Type B pancreatic cell (in vitro differentiated cells): Measurements from ENCODE around the gene NSUN7. TPM values are rescaled to one million over a fixed set of nuclear protein-coding genes. Genes with fewer than 3 reads are reported as not detected.
A peak's percentile ranks its signal among the peaks of the same experiment; 100 is the strongest.

Experiments used
- DNase-seq: peaks from one replicate; pipeline ENCODE4 v3.0.0; 2021; ENCODE audit warnings: mixed read lengths; ENCODE audit not compliant: unreplicated experiment; ENCODE audit errors: extremely low spot score
- H3K27ac Mint-ChIP-seq: 2 replicates; pipeline ENCODE4 v1.8.0; 2021; ENCODE audit warnings: mild to moderate bottlenecking, mixed read lengths
- H3K27me3 Mint-ChIP-seq: 2 replicates; pipeline ENCODE4 v1.8.0; 2021; ENCODE audit warnings: mixed read lengths
- H3K36me3 Mint-ChIP-seq: 2 replicates; pipeline ENCODE4 v1.8.0; 2021; ENCODE audit warnings: mixed read lengths
- H3K4me1 Mint-ChIP-seq: one replicate; pipeline ENCODE4 v1.8.0; 2021; ENCODE audit warnings: mixed read lengths; ENCODE audit not compliant: unreplicated experiment
- H3K4me3 Mint-ChIP-seq: 2 replicates; pipeline ENCODE4 v1.8.0; 2021; ENCODE audit warnings: mild to moderate bottlenecking, mixed read lengths
- H3K9me3 Mint-ChIP-seq: 2 replicates; pipeline ENCODE4 v1.8.0; 2021; ENCODE audit warnings: mixed read lengths
- CTCF ChIP-seq: fragments of 200-600 bp; sonication (generic); conservative IDR thresholded peaks from 2 replicates; pipeline ENCODE4 v1.5.0; 2021; ENCODE audit warnings: antibody characterized with exemption, mild to moderate bottlenecking
- total RNA-seq: library from RNA; stranded (reverse); gene quantifications from 2 replicates; pipeline ENCODE4 v1.2.1, GENCODE V29; 2021; ENCODE audit warnings: low replicate concordance

NSUN7 gene
- total RNA-seq, 1 donor from 2014 or later, result 8.3 TPM

DNA sequence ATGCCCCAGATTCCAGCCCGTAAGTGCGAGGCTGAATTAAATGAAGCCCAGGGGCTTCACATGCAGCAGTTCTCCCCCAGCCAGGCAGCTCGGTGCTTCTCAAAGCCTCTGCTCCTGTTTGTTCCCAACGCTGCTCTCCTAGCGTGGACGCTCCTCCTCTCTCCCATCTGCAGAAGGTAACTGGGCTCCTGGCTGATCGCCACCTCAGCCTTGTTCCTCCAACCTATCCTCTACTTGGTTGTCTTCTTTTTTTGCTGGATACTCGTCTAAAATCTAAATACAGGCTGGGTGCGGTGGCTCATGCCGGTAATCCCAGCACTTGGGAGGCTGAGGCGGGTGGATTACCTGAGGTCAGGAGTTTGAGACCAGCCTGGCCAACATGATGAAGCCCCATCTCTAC is 70.3 kb downstream of the NSUN7 start:
- Mint-ChIP-seq H3K4me1 (no peaks in the 10 kb centered on the region), H3K27me3 (no peaks in the 10 kb centered on the region), H3K4me3 (no peak overlapping the region), H3K27ac (no peak overlapping the region), H3K9me3 (no peaks in the 10 kb centered on the region), H3K36me3 (peaks cover 26% of the 10 kb centered on the region)
- no peak for TF ChIP-seq CTCF
- DNase-seq, result no peak

- Mint-ChIP-seq H3K36me3 (peaks cover 27% of the 10 kb centered on the region), H3K4me3 (no peak overlapping the region), H3K27me3 (no peaks in the 10 kb centered on the region), H3K27ac (no peak overlapping the region), H3K4me1 (no peaks in the 10 kb centered on the region), H3K9me3 (no peaks in the 10 kb centered on the region)
- peak; percentile 53 for DNase-seq
- TF ChIP-seq CTCF, result no peak
Measured at GRCh38 chr4:40822420-40823166, 72.8 kb downstream of the NSUN7 start.

DNA sequence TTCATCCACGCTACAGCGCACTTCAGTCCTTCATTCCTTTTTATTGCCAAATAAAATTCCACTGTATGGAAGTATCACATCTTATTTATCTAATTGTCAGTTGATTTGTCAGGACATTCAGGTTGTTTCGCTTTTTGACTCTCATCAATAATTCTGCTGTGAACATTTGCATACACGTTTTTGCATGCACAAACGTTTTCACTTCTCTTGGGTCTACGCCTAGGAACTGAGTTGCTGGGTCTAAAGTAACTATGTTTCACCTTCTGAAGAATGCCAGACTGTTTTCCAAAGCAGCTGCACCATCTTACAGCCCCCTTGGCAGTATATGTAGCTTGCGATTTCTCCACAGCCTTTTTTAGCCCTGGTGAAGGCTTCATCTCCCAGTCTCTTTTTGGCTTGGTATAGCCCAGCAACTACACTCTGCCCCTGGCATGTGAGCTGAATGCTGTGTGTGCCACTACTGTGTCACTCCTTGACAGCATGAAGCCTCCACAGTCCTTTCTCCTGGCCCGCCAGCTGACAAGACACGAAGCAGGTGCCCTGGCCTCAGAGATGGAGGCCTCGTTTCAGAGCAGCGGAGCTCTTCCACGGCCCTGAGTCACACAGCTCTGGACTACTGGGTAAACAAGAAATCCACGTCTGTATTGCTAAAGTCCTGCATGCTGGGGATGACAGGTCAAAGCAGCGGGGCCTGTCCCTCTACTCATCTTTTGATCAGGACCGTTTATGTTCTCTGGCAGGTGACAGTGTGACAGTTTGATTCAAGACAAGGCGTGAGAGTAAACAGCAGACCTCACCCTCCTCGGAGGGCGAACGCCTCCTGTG is 75.5 kb downstream of the NSUN7 start:
- Mint-ChIP-seq H3K27ac (no peak overlapping the region), H3K27me3 (no peaks in the 10 kb centered on the region), H3K9me3 (no peaks in the 10 kb centered on the region), H3K36me3 (peaks cover 27% of the 10 kb centered on the region), H3K4me3 (no peak overlapping the region), H3K4me1 (no peaks in the 10 kb centered on the region)
- no peak for DNase-seq
- no peak for TF ChIP-seq CTCF

DNA sequence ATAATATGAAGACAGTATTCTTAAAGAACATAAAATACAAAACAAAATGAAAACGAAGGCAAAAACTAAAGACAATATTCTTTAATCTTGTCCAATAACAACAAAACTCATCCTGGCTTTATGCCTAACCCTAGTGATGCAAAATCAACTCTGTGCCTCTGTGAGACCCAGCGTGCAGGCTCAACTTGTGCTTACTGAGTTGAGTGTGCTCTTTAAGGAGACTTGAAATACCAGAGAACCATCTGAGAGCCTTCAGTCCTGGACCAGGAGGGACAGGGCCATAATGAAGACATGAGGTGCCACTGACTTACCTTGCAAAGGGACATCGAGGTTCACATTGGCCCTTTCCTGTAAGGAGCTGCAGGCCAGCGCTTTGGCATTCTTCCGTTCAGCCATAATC is 77.1 kb downstream of the NSUN7 start:
- DNase-seq, result no peak
- H3K36me3 Mint-ChIP-seq, result peaks cover 24% of the 10 kb centered on the region
- no peaks in the 10 kb centered on the region for H3K9me3 Mint-ChIP-seq
- no peaks in the 10 kb centered on the region for H3K27me3 Mint-ChIP-seq
- H3K4me3 Mint-ChIP-seq, result no peak overlapping the region
- H3K4me1 Mint-ChIP-seq, result no peaks in the 10 kb centered on the region
- no peak for TF ChIP-seq CTCF
- H3K27ac Mint-ChIP-seq, result no peak overlapping the region

DNA sequence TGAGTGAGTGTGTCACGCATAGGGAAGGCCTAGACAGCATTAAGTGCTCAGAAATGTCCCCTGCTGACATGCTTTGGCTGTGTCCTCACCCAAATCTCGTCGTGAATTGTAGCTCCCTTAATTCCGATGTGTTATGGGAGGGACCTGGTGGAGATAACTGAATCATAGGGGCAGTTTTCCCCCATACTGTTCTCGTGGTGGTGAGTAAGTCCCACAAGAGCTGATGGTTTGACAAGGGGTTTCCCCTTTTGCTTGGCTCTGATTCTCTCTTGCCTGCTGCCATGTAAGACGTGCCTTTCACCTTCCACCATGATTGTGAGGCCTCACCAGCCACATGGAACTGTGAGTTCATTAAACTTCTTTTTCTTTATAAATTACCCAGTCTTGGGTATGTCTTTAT is 78.0 kb downstream of the NSUN7 start:
- H3K4me3 Mint-ChIP-seq, result no peak overlapping the region
- no peaks in the 10 kb centered on the region for H3K27me3 Mint-ChIP-seq
- DNase-seq, result no peak
- H3K4me1 Mint-ChIP-seq, result no peaks in the 10 kb centered on the region
- peaks cover 15% of the 10 kb centered on the region for H3K36me3 Mint-ChIP-seq
- no peak for TF ChIP-seq CTCF
- no peak overlapping the region for H3K27ac Mint-ChIP-seq
- H3K9me3 Mint-ChIP-seq, result no peaks in the 10 kb centered on the region
